Measurements from ENCODE around the gene GOLGA6L10.
"Not testable (repeated sequence)": the region's sequence is repeated elsewhere in the genome, so short reads cannot be mapped to it uniquely, and the experiment has no call there.

DNA sequence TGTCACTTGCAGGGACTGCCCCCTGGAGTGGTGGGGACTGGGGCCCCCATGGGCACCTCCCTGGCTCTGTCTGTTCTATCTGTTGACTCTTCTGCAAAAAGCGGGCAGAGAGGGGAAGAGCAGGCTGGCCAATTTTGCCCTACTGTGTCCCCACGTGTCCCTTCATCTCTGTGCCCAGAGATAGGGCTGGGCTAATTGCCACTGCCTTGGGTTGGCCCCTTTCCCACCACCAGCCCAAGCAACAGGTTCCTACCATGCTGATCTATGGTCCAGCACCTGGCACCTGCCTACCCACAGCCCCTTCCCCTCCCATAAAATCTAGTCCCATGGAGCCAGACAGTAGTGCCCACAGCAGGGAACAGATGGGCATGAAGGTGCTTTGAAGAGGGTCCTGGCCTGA, 14.3 kb downstream of the GOLGA6L10 start:
- TF ChIP-seq, protein P1, sequence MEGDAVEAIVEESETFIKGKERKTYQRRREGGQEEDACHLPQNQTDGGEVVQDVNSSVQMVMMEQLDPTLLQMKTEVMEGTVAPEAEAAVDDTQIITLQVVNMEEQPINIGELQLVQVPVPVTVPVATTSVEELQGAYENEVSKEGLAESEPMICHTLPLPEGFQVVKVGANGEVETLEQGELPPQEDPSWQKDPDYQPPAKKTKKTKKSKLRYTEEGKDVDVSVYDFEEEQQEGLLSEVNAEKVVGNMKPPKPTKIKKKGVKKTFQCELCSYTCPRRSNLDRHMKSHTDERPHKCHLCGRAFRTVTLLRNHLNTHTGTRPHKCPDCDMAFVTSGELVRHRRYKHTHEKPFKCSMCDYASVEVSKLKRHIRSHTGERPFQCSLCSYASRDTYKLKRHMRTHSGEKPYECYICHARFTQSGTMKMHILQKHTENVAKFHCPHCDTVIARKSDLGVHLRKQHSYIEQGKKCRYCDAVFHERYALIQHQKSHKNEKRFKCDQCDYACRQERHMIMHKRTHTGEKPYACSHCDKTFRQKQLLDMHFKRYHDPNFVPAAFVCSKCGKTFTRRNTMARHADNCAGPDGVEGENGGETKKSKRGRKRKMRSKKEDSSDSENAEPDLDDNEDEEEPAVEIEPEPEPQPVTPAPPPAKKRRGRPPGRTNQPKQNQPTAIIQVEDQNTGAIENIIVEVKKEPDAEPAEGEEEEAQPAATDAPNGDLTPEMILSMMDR (IDR thresholded peaks at IDR 0.05) = not testable (repeated sequence)
- not testable (repeated sequence) for TF ChIP-seq POLR2A (IDR thresholded peaks at IDR 0.05)
